Naive thymus-derived CD4-positive, alpha-beta T cell (primary cell): ENCODE measurements around the gene NCF2. TPM values are rescaled to one million over a fixed set of nuclear protein-coding genes. Genes with fewer than 3 reads are reported as not detected.

Source experiments
- ATAC-seq: fragments of 150-1000 bp; cut with Tn5 transposase; 2 replicates; pipeline ENCODE4 v1.10.0; 2021; ENCODE audit warnings: mild to moderate bottlenecking, moderate library complexity
- CTCF ChIA-PET: fragments of 350-600 bp; sonication (Branson Sonifier 250); formaldehyde crosslinking; loops from one replicate; lab custom pipeline; 2021; ENCODE audit warnings: antibody characterized with exemption; lab: Charles Lee
- POLR2A ChIA-PET: fragments of 350-600 bp; sonication (Branson Sonifier 250); formaldehyde crosslinking; loops from one replicate; lab custom pipeline; 2021; ENCODE audit warnings: antibody characterized with exemption, inconsistent platforms; lab: Charles Lee
- DNase-seq, 9 donors: peaks; one replicate each; pipeline versions ENCODE4 v3.0.0 to v3.0.0-alpha.2; 2020 to 2022; ENCODE audit warnings: mixed read lengths in 1 of 9
- H3K27ac ChIP-seq: one replicate; pipeline ENCODE4 v1.7.0; 2013; ENCODE audit warnings: mild to moderate bottlenecking, low read depth, low read length, moderate library complexity
- H3K27me3 ChIP-seq, 2 donors: one replicate each; pipeline ENCODE4 v1.7.0; 2013; ENCODE audit warnings: low read length in 2 of 2, mild to moderate bottlenecking in 2 of 2, moderate library complexity in 2 of 2; ENCODE audit not compliant: control insufficient read depth in 2 of 2, insufficient read depth in 2 of 2
- H3K36me3 ChIP-seq, 3 experiments: 1 replicate in 2 of 3; 2 replicates in 1 of 3; pipeline ENCODE4 v1.7.0; 2013; ENCODE audit warnings: low read length in 3 of 3, mild to moderate bottlenecking in 3 of 3, moderate library complexity in 1 of 3; ENCODE audit not compliant: insufficient read depth in 3 of 3, control insufficient read depth in 2 of 3
- H3K4me1 ChIP-seq, 2 donors: one replicate each; pipeline ENCODE4 v1.7.0; 2013; ENCODE audit warnings: low read length in 2 of 2, mild to moderate bottlenecking in 2 of 2, moderate library complexity in 1 of 2; ENCODE audit not compliant: control insufficient read depth in 2 of 2, insufficient read depth in 2 of 2
- H3K4me3 ChIP-seq: 2 replicates; pipeline ENCODE4 v1.7.0; 2013; ENCODE audit warnings: mild to moderate bottlenecking, low read length
- H3K9me3 ChIP-seq, 3 experiments: 1 replicate in 2 of 3; 2 replicates in 1 of 3; pipeline ENCODE4 v1.7.0; 2013; ENCODE audit warnings: low read length in 3 of 3; ENCODE audit not compliant: control insufficient read depth in 2 of 3
- H3K27ac Mint-ChIP-seq, 9 donors: one replicate each; pipeline ENCODE4 v1.8.0; 2020 to 2022; ENCODE audit warnings: mixed read lengths in 9 of 9, mild to moderate bottlenecking in 8 of 9, moderate library complexity in 5 of 9, inconsistent platforms in 2 of 9
- H3K27me3 Mint-ChIP-seq, 5 donors: one replicate each; pipeline ENCODE4 v1.8.0; 2021 to 2022; ENCODE audit warnings: mixed read lengths in 5 of 5, mild to moderate bottlenecking in 1 of 5
- H3K36me3 Mint-ChIP-seq, 5 donors: one replicate each; pipeline ENCODE4 v1.8.0; 2020 to 2022; ENCODE audit warnings: mixed read lengths in 5 of 5, mild to moderate bottlenecking in 3 of 5, inconsistent platforms in 1 of 5
- H3K4me1 Mint-ChIP-seq, 7 donors: one replicate each; pipeline ENCODE4 v1.8.0; 2020 to 2022; ENCODE audit warnings: mixed read lengths in 7 of 7, mild to moderate bottlenecking in 3 of 7, inconsistent platforms in 1 of 7
- H3K4me3 Mint-ChIP-seq, 10 donors: one replicate each; pipeline ENCODE4 v1.8.0; 2020 to 2022; ENCODE audit warnings: mild to moderate bottlenecking in 10 of 10, mixed read lengths in 10 of 10, moderate library complexity in 6 of 10, inconsistent platforms in 2 of 10
- H3K9me3 Mint-ChIP-seq, 11 donors: one replicate each; pipeline ENCODE4 v1.8.0; 2020 to 2022; ENCODE audit warnings: mixed read lengths in 11 of 11, mild to moderate bottlenecking in 4 of 11, inconsistent platforms in 1 of 11, moderate library complexity in 1 of 11
- intact Hi-C, 2 donors: fragments of 100-400 bp; cut with micrococcal nuclease; formaldehyde crosslinking; loops; one replicate each; pipeline ENCODE4 v1.15.1; 2023
- polyA plus RNA-seq, 2 donors: library from polyadenylated mRNA; unstranded; fragments of 300-500 nt; fragmentation: Illumina TruSeq; gene quantifications; one replicate each; pipeline ENCODE4 v1.2.3, GENCODE V29; 2021
- total RNA-seq, 6 experiments: library from RNA in 5 of 6; stranded (reverse) in 5 of 6; gene quantifications; 1 replicate in 5 of 6; 2 replicates in 1 of 6; pipeline ENCODE4 v1.2.3 and lab custom pipeline; 2021 to 2026

Gene NCF2
- total and polyA plus RNA-seq, 7 experiments from 2014 or later, result 0.43 to 145 (median 3.8) TPM

GRCh38 chr1:183609313-183609712, 19.1 kb upstream of the NCF2 start:
- ATAC-seq (peak; percentile 71), DNase-seq (no peak)
- Histone ChIP-seq H3K27ac (no peak overlapping the region), H3K27me3 (no peaks in the 10 kb centered on the region), H3K9me3 (no peaks in the 10 kb centered on the region), H3K4me1 (no peaks in the 10 kb centered on the region), H3K4me3 (no peak overlapping the region), H3K36me3 (no peaks in the 10 kb centered on the region)
- ChIA-PET POLR2A (no interaction called here), CTCF (interaction anchor here (0.6 to 0.9 kb wide), 3 partner anchors 17 to 351 kb away, joined by 3 to 4 read pairs (median 3); no protein-coding TSS in a partner anchor)
- intact Hi-C loops, result no loop called here
- peak overlapping the region in 1 of 9 donors; percentile 21 for H3K27ac Mint-ChIP-seq
- H3K27me3 Mint-ChIP-seq, result peaks cover 0 to 5% (median 3%) of the 10 kb centered on the region in 5 donors
- peaks cover 0 to 5% (median 0%) of the 10 kb centered on the region in 7 donors for H3K4me1 Mint-ChIP-seq
- peak overlapping the region in 1 of 10 donors; percentile 54 for H3K4me3 Mint-ChIP-seq
- H3K9me3 Mint-ChIP-seq, result peaks cover 0 to 2% (median 0%) of the 10 kb centered on the region in 11 donors
- H3K36me3 Mint-ChIP-seq, result peaks cover 0 to 9% (median 4%) of the 10 kb centered on the region in 5 donors

DNA sequence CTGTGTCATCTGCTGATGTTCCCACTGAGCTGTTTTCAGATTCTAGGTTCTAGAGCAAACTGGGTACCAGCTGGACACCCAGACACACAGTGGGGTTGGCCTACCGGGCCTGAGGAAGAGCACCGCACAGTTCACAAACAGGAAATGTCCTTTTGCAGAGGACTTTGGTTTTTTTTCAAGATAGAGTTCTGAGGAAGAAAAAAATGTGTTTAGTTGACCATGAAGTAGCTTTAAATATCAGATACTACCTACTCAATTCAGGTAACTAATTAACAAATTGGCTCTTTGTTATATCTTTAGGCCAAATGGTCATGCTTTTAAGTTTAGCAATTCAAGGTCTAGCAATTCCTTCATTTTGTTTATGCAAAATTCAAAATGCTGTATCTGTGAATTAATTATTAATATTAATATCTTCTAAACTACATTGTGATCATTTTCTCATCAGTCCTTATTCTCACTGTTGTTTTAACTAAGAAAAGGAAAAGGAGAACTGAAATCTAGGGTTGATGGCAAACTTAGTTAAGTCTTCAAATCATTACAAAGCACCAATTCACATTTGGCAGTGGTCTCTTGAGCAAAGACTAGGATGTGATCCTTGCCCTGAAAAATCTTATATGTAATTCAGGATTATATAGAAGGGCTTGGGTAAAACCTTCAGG, 17.2 kb upstream of the NCF2 start:
- POLR2A ChIA-PET, result no interaction called here
- Mint-ChIP-seq H3K27me3 (peaks cover 0 to 14% (median 9%) of the 10 kb centered on the region in 5 donors), H3K27ac (peak overlapping the region in 3 of 9 donors; percentile 11 to 60 (median 24)), H3K4me3 (no peak overlapping the region), H3K36me3 (peaks cover 0 to 9% (median 4%) of the 10 kb centered on the region in 5 donors), H3K4me1 (peaks cover 0 to 11% (median 0%) of the 10 kb centered on the region in 7 donors), H3K9me3 (peaks cover 0 to 2% (median 0%) of the 10 kb centered on the region in 11 donors)
- ATAC-seq (no peak), DNase-seq (no peak)
- Histone ChIP-seq H3K27ac (no peak overlapping the region), H3K9me3 (no peaks in the 10 kb centered on the region), H3K4me3 (no peak overlapping the region), H3K36me3 (no peaks in the 10 kb centered on the region), H3K4me1 (no peaks in the 10 kb centered on the region), H3K27me3 (no peaks in the 10 kb centered on the region)
- intact Hi-C loops, result no loop called here
- CTCF ChIA-PET, result interaction anchor here (0.6 kb wide), 1 partner anchor 75 kb away, joined by 3 read pairs; no protein-coding TSS in a partner anchor

DNA sequence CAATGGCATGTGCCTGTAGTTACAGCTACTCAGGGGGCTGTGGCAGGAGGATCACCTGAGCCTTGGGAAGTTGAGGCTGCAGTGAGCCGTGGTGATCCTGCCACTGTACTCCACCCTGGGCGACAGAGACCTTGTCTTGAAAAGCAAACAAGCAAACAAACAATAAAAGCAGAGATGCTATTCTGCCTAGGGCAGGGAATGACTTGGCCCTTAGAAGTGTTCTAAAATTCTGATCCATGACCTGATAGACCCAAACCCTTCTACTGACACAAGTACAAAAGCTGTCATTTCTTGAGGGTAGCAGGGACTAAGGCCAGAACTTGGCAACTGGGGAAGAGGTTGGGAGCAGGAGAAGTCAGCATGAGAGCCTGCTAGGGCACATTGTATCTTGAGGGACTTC, 15.6 kb upstream of the NCF2 start:
- no peaks in the 10 kb centered on the region for H3K4me1 ChIP-seq
- no peak overlapping the region for H3K4me3 ChIP-seq
- POLR2A ChIA-PET, result no interaction called here
- CTCF ChIA-PET, result no interaction called here
- Mint-ChIP-seq H3K9me3 (no peaks in the 10 kb centered on the region), H3K27me3 (peaks cover 0 to 10% (median 6%) of the 10 kb centered on the region in 5 donors), H3K27ac (no peak overlapping the region), H3K4me3 (no peak overlapping the region), H3K36me3 (no peaks in the 10 kb centered on the region), H3K4me1 (peaks cover 0 to 11% (median 0%) of the 10 kb centered on the region in 7 donors)
- H3K27ac ChIP-seq, result no peak overlapping the region
- no peak for DNase-seq
- ATAC-seq, result no peak
- intact Hi-C loops, result no loop called here
- H3K36me3 ChIP-seq, result no peaks in the 10 kb centered on the region
- no peaks in the 10 kb centered on the region for H3K9me3 ChIP-seq
- H3K27me3 ChIP-seq, result no peaks in the 10 kb centered on the region

- Mint-ChIP-seq H3K27ac (no peak overlapping the region), H3K4me3 (no peak overlapping the region), H3K9me3 (no peaks in the 10 kb centered on the region), H3K27me3 (peaks cover 0 to 10% (median 6%) of the 10 kb centered on the region in 5 donors), H3K36me3 (peaks cover 0 to 3% (median 0%) of the 10 kb centered on the region in 5 donors), H3K4me1 (peaks cover 0 to 11% (median 0%) of the 10 kb centered on the region in 7 donors)
- intact Hi-C loops, result no loop called here
- H3K4me1 ChIP-seq, result no peaks in the 10 kb centered on the region
- no peak overlapping the region for H3K27ac ChIP-seq
- ATAC-seq, result peak; percentile 47
- CTCF ChIA-PET, result no interaction called here
- no peak overlapping the region for H3K4me3 ChIP-seq
- no peaks in the 10 kb centered on the region for H3K9me3 ChIP-seq
- H3K27me3 ChIP-seq, result no peaks in the 10 kb centered on the region
- no peaks in the 10 kb centered on the region for H3K36me3 ChIP-seq
- no peak for DNase-seq
- POLR2A ChIA-PET, result no interaction called here
Observed at GRCh38 chr1:183604815-183605214, 14.6 kb upstream of the NCF2 start.

- ATAC-seq (peak; percentile 81), DNase-seq (no peak)
- peaks cover 0 to 10% (median 6%) of the 10 kb centered on the region in 5 donors for H3K27me3 Mint-ChIP-seq
- Histone ChIP-seq H3K4me3 (no peak overlapping the region), H3K27ac (no peak overlapping the region), H3K36me3 (no peaks in the 10 kb centered on the region), H3K4me1 (no peaks in the 10 kb centered on the region), H3K9me3 (no peaks in the 10 kb centered on the region), H3K27me3 (no peaks in the 10 kb centered on the region)
- ChIA-PET CTCF (no interaction called here), POLR2A (no interaction called here)
- peaks cover 0 to 3% (median 0%) of the 10 kb centered on the region in 5 donors for H3K36me3 Mint-ChIP-seq
- intact Hi-C loops, result no loop called here
- H3K27ac Mint-ChIP-seq, result peak overlapping the region in 1 of 9 donors; percentile 24
- peaks cover 0 to 11% (median 0%) of the 10 kb centered on the region in 7 donors for H3K4me1 Mint-ChIP-seq
- H3K4me3 Mint-ChIP-seq, result no peak overlapping the region
- no peaks in the 10 kb centered on the region for H3K9me3 Mint-ChIP-seq
Observed at GRCh38 chr1:183604038-183604808, 14.0 kb upstream of the NCF2 start.

DNA sequence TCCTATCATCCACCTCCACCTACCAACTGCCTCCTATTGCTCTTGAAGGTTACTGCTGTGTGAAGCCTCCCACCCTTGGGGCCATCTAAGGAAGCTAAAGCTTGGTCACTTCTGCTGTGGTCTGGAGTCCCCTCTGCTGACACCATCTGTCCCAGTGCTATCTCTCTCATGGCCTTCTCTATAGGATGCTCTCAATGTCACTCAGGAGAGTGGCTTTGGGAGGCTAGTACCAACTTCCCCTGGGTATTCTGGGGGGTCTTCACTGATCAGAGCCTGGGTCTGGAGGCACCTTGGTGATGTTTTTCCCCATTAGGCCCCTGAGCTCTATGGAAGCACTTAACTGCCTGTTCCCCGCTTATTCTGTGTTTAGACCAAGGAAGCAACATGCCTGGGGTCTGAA, 12.3 kb upstream of the NCF2 start:
- peaks cover 0 to 16% (median 6%) of the 10 kb centered on the region in 7 donors for H3K4me1 Mint-ChIP-seq
- no peak overlapping the region for H3K27ac Mint-ChIP-seq
- Histone ChIP-seq H3K27ac (no peak overlapping the region), H3K4me3 (no peak overlapping the region), H3K9me3 (no peaks in the 10 kb centered on the region), H3K36me3 (no peaks in the 10 kb centered on the region), H3K27me3 (no peaks in the 10 kb centered on the region), H3K4me1 (no peaks in the 10 kb centered on the region)
- no peaks in the 10 kb centered on the region for H3K9me3 Mint-ChIP-seq
- H3K27me3 Mint-ChIP-seq, result peaks cover 0 to 10% (median 6%) of the 10 kb centered on the region in 5 donors
- ChIA-PET POLR2A (no interaction called here), CTCF (no interaction called here)
- H3K4me3 Mint-ChIP-seq, result no peak overlapping the region
- H3K36me3 Mint-ChIP-seq, result peaks cover 0 to 3% (median 0%) of the 10 kb centered on the region in 5 donors
- DNase-seq, result no peak
- intact Hi-C loops, result no loop called here
- no peak for ATAC-seq
